ENCODE data around the gene CALD1.

The CALD1 gene

DNA sequence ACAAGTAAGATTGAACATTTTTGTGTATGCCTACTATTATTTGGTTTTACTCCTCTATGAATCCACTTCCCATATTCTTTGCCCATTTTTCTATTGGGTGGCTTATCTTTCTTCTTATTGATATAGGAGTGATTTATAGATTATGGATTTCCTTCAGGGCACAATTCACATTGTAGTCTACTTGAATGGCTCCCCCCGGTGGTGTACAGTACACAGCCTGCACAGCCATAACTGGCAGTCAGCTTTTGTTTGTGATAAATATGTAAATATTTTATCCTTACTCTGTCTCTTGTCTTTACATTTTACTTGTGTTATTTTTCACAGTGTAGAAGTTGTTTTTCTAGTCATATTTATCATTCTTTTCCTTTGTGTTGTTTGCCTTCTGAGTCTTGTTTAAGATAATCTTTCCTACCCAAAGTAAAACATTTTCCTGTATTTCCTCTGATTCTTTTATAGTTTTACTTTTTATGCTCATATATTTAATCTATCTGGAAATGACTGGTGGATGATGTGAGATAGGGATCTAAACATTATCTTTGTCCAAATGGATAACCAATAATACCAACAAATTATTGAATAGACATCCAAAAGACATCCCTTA, 23.9 kb upstream of the CALD1 start:
- TF ChIP-seq Cebpa-rat (IDR thresholded peaks at IDR 0.05) = no peak
- no peaks in the 10 kb centered on the region for H4K20me1 ChIP-seq
- no peaks in the 10 kb centered on the region for H3K27me3 ChIP-seq
- no peak overlapping the region for H3K4me3 ChIP-seq
- no peak overlapping the region for H3K27ac ChIP-seq
- no peaks in the 10 kb centered on the region for H3K36me3 ChIP-seq
- peaks cover 0 to 12% (median 4%) of the 10 kb centered on the region in 11 experiments; a peak in 2 of 22 replicates for H3K9me3 ChIP-seq (replicated peaks in 1 of 11)
- H3K4me2 ChIP-seq = no peak overlapping the region
- peaks cover 0 to 18% (median 2%) of the 10 kb centered on the region in 10 experiments; a peak in 6 of 20 replicates for H3K4me1 ChIP-seq
- no peak overlapping the region for H3K9ac ChIP-seq

DNA sequence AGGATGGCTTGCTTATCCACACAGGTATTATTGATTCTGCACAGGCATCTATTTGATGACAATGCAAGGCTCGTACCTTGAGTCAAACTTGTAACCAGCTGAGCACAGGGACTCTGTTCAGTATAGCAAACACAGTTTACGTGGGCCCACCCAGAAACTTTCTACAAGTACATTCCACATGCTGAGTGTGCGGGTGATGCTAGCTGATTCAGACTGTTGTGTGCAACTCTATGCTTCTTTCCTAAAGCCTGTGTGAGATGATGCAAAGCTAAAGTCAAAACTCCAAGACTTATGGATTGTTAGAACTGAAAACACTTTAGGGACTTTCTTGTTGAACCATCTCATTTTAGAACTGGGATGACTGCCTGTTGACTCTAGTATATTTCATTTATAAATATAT, 21.5 kb upstream of the CALD1 start:
- no peak overlapping the region for H3K27ac ChIP-seq
- TF ChIP-seq Cebpa-rat (IDR thresholded peaks at IDR 0.05) = no peak
- H3K4me3 ChIP-seq = no peak overlapping the region
- peaks cover 10 to 27% (median 16%) of the 10 kb centered on the region in 11 experiments; a peak in 21 of 22 replicates for H3K9me3 ChIP-seq (replicated peaks in 1 of 11)
- H3K36me3 ChIP-seq = no peaks in the 10 kb centered on the region
- no peaks in the 10 kb centered on the region for H4K20me1 ChIP-seq
- no peak overlapping the region for H3K4me2 ChIP-seq
- no peak overlapping the region for H3K9ac ChIP-seq
- H3K4me1 ChIP-seq = peaks cover 0 to 38% (median 9%) of the 10 kb centered on the region in 10 experiments; a peak in 8 of 20 replicates
- no peaks in the 10 kb centered on the region for H3K27me3 ChIP-seq

DNA sequence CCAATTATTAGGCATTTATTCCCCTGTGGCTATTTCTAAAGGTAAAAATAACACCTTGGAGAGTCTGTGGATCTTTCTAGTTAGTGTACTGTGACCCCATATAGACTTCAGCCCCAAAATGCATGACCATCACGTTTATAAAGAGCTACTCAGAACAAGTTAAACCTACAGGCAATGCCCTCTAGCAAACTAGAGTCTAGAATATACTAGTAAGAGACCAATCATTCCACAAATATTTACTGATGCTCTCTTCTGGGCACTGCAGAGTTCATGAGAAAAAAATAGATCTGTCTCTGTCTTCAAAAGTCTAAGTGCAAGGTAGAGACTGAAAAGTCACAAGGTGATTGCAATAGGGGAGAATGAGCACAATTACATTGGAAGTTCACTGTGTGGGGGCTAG, 20.5 kb upstream of the CALD1 start:
- no peak overlapping the region for H3K27ac ChIP-seq
- no peaks in the 10 kb centered on the region for H3K27me3 ChIP-seq
- no peak overlapping the region for H3K9ac ChIP-seq
- no peaks in the 10 kb centered on the region for H3K36me3 ChIP-seq
- H3K4me3 ChIP-seq = no peak overlapping the region
- TF ChIP-seq Cebpa-rat (IDR thresholded peaks at IDR 0.05) = no peak
- no peaks in the 10 kb centered on the region for H4K20me1 ChIP-seq
- H3K9me3 ChIP-seq (replicated peaks in 1 of 11) = peaks cover 10 to 37% (median 26%) of the 10 kb centered on the region in 11 experiments
- no peak overlapping the region; a peak in 1 of 22 replicates for H3K4me2 ChIP-seq
- H3K4me1 ChIP-seq = peaks cover 0 to 40% (median 9%) of the 10 kb centered on the region in 10 experiments; a peak in 8 of 20 replicates

DNA sequence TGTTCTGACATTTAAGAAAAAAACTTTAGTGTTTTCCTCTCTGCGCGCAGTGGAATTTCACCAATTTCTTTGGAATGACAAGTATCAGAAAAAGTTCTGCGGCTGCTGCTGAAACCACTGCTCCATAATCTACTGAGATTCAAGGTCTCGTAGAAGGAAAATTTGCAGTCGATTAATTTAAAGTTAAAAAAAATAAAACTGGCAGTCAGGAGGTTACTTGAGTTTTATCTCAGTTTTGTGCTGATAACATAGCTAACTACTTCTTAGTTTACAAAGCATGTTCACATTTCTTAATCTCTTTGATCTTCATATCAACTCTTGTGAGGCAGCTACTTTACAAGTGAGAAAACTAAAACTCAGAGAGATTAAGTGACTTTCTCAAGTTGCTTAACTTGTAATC, 18.2 kb upstream of the CALD1 start:
- no peak for TF ChIP-seq Cebpa-rat (IDR thresholded peaks at IDR 0.05)
- H3K4me2 ChIP-seq = peak overlapping the region in 4 of 11 experiments; percentile 6 to 31 (median 6); a peak in 4 of 22 replicates

DNA sequence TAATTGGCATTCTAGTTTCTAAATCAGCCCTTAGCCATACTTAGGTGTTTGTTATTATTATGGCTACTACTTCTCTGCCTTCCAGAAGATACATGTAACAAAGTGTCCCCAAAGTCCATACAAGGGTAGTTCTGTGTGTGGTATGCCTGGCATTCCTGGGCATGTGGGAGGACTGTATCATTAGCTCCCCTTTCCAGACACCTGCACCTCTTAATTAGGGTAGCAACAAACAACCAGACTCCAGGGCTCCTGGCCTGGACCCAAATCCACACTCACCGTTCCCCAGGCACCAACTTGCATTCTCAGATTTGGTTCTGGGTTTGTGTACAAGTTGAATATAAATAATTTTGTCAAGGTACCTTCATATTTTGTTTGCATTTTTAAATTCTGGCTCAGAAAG, 15.5 kb upstream of the CALD1 start:
- H3K4me1 ChIP-seq = peaks cover 24 to 83% (median 46%) of the 10 kb centered on the region in 10 experiments

More for the DNA sequence above, 18.2 kb upstream of the CALD1 start:
- Histone ChIP-seq H3K27me3 (no peaks in the 10 kb centered on the region), H3K9ac (no peak overlapping the region), H4K20me1 (no peaks in the 10 kb centered on the region), H3K9me3 (replicated peaks in 1 of 11) (peaks cover 20 to 51% (median 43%) of the 10 kb centered on the region in 11 experiments), H3K4me1 (peaks cover 2 to 61% (median 19%) of the 10 kb centered on the region in 10 experiments; a peak in 16 of 20 replicates), H3K4me3 (no peak overlapping the region), H3K27ac (no peak overlapping the region), H3K36me3 (no peaks in the 10 kb centered on the region; a peak in 1 of 22 replicates)

DNA sequence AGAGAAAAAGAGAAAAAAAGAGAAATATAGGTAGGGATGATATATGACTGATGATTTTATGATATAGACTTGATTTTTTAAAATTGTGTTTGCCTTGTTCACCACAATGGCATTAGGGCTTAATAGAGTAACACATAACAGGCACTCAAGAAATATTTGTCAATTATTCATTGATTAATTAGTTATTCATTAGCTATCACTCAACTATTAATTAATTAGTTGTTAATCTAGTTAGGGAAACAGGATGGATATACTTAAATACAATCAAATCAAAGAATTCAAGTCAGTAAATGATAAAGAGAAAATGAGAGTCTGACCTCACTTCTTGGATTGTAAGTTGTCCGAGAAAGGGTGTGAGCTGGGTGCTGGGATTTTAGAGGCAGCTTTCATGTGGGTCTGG, 15.1 kb upstream of the CALD1 start:
- Histone ChIP-seq H3K9me3 (replicated peaks in 1 of 11) (peaks cover 20 to 50% (median 43%) of the 10 kb centered on the region in 11 experiments), H3K36me3 (no peaks in the 10 kb centered on the region; a peak in 1 of 22 replicates), H3K27ac (peak overlapping the region in 4 of 11 experiments; percentile 49 to 98 (median 94); a peak in 6 of 22 replicates), H3K4me1 (peaks cover 25 to 87% (median 50%) of the 10 kb centered on the region in 10 experiments), H3K4me3 (peak overlapping the region in 2 of 10 experiments; percentile 8 to 40; a peak in 4 of 20 replicates), H3K4me2 (peak overlapping the region in 5 of 11 experiments; percentile 69 to 97 (median 81); a peak in 7 of 22 replicates), H3K9ac (no peak overlapping the region), H3K27me3 (no peaks in the 10 kb centered on the region; a peak in 1 of 22 replicates), H4K20me1 (no peaks in the 10 kb centered on the region)
- no peak for TF ChIP-seq Cebpa-rat (IDR thresholded peaks at IDR 0.05)

More for the DNA sequence above, 15.5 kb upstream of the CALD1 start:
- Histone ChIP-seq H3K9me3 (replicated peaks in 1 of 11) (peaks cover 20 to 51% (median 43%) of the 10 kb centered on the region in 11 experiments), H3K9ac (no peak overlapping the region), H4K20me1 (no peaks in the 10 kb centered on the region), H3K4me2 (no peak overlapping the region), H3K4me3 (no peak overlapping the region), H3K27me3 (no peaks in the 10 kb centered on the region; a peak in 1 of 22 replicates), H3K27ac (peak overlapping the region in 2 of 11 experiments; percentile 23 to 40; a peak in 4 of 22 replicates), H3K36me3 (no peaks in the 10 kb centered on the region; a peak in 1 of 22 replicates)
- no peak for TF ChIP-seq Cebpa-rat (IDR thresholded peaks at IDR 0.05)

DNA sequence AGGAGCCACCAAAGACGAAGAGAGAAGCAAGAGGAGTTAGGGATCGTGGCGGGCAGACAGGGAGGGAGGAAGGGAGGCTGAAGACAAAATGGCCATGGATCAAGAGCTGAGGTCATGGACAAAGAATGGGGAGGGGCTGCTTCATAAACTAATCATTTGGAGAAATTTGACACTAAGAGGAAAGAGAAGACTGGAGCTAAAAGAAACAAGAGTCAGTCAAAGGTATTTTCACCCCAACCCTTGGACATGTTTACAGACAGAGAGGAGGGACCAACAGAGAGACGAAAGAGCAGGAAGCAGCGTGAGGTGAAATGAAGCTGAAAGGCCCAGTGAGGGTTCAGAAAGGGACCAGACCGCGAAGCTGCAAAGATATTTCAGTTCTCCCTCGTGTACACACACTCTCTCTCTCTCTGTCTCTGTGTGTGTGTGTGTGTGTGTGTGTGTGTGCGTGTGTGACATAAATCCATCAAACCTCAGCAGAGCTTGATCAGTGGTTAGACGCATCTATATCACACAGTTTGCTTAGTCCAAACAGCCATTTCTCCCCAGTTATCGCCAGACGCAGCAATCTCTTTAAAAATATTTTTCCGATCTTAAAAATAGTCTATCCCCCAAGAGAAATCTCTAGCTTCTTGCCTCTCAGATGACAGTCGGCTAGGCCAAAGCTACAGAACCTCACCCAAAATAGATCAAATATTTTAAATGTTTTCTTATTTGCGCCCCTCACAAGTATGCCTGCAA, 12.5 kb upstream of the CALD1 start:
- Histone ChIP-seq H3K9ac (peak overlapping the region; percentile 2 to 86 (median 63); a peak in 17 of 22 replicates), H3K27ac (peak overlapping the region; percentile 27 to 98 (median 85); a peak in 21 of 22 replicates), H4K20me1 (no peaks in the 10 kb centered on the region), H3K4me1 (peaks cover 43 to 89% (median 69%) of the 10 kb centered on the region in 10 experiments), H3K27me3 (no peaks in the 10 kb centered on the region; a peak in 1 of 22 replicates), H3K4me3 (peak overlapping the region in 5 of 10 experiments; percentile 2 to 42 (median 20); a peak in 5 of 20 replicates), H3K36me3 (no peaks in the 10 kb centered on the region; a peak in 1 of 22 replicates), H3K4me2 (peak overlapping the region; percentile 51 to 97 (median 72)), H3K9me3 (replicated peaks in 1 of 11) (peaks cover 19 to 39% (median 34%) of the 10 kb centered on the region in 11 experiments)
- peak in 1 of 11 experiments; percentile 64; a peak in 2 of 22 replicates for TF ChIP-seq Cebpa-rat (IDR thresholded peaks at IDR 0.05)

DNA sequence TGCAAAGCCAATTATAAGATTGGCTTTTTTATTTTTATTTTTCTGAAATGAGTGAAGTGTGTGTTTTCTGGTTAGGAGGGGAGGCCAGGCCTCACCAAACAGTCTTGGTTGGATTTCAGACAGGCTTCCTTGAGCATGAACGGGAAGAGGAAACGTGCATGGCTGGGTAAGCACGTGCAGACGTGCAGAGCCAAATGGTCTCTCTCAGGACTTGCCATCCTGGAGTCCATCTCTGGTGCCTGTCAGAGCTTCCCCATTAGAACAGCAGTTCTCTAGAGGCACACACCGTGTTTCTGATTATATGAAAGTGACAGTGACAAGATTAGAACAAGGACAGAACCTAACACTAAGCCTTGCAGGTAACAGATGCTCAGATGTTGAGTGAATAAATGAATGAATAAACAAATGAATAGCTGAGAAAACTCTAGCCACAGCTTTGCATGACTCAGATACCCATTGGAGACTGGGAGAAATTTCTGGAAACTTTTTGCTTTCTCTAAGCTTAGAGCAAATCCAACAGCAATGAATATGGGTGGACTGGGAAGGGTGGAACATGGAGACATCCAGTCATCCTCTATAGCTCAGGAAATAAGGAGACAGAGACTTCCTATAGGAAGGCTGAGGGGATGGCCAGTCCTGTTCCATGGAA, 11.8 kb upstream of the CALD1 start:
- no peak for TF ChIP-seq Cebpa-rat (IDR thresholded peaks at IDR 0.05)
- H3K9ac ChIP-seq = peak overlapping the region in 8 of 11 experiments; percentile 56 to 86 (median 75); a peak in 15 of 22 replicates
- H3K4me1 ChIP-seq = peaks cover 43 to 87% (median 72%) of the 10 kb centered on the region in 10 experiments
- H3K27ac ChIP-seq = peak overlapping the region; percentile 27 to 98 (median 85); a peak in 21 of 22 replicates
- no peaks in the 10 kb centered on the region; a peak in 1 of 22 replicates for H3K36me3 ChIP-seq
- H3K9me3 ChIP-seq (replicated peaks in 1 of 11) = peaks cover 12 to 32% (median 27%) of the 10 kb centered on the region in 11 experiments
- H3K4me2 ChIP-seq = peak overlapping the region; percentile 51 to 97 (median 72)
- no peaks in the 10 kb centered on the region for H4K20me1 ChIP-seq
- H3K27me3 ChIP-seq = no peaks in the 10 kb centered on the region; a peak in 1 of 22 replicates
- peak overlapping the region in 2 of 10 experiments; percentile 20 to 38; a peak in 3 of 20 replicates for H3K4me3 ChIP-seq

Data from BLaER1 treated with 17β-estradiol and CSF1 and Interleukin-3, amounts not matched to agents 10 nM and 100 nM (cell line).